ENCODE measurements around the gene RINT1.

DNA sequence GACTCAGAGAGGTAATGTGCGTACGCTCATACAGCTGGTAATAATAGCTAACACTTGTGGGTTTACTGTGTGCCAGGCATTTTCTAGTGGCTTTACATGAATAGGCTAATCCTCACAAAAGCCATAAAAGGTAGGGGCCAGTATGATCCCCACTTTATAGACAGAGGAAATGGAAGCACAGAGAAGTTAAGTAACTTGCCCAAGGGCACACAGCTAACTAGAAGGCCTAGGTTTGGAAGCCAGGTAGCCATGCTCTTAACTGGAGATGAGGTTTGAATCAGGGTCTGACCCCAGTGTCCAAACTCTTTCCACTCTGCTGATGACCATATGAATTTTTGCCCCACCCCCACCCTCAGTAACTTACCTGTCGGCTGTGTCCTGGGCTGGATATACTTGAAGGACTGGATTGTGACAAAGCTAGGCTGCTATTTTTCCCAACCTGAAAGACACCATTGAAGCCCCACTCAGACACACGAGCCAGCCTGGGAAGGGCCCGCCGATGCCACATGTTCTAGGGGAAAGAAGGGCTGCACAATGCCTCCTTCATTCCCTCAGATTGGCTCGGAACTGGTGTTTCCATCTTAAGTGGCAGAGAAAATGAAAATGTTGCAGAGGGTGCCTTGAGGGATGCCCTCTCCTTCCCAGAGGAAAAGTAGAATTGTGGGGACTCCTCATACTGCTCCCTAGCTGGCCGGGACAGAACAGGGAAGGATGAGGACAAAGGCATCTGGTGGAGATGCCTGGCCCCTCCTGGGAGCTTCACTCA is 78.3 kb downstream of the RINT1 start:
- no peak for TF ChIP-seq CTCF (conservative IDR thresholded peaks at IDR 0.05 in 1 of 2, IDR thresholded peaks at IDR 0.05 in 1 of 2; ENCODE audit: low read depth in 1 of 2, low read length in 2 of 2)
- no peak for TF ChIP-seq EZH2 (IDR thresholded peaks at IDR 0.05; ENCODE audit: low read length, missing control alignments)
